Activated CD8-positive, alpha-beta T cell treated with anti-CD3 and anti-CD28 coated beads, Interleukin-2, amount 10 ng/mL, durations not matched to agents 7 days and 5 days (primary cell): ENCODE measurements around the gene DDX49. TPM values are rescaled to one million over a fixed set of nuclear protein-coding genes. Genes with fewer than 3 reads are reported as not detected.

ENCODE experiments used
- ATAC-seq: fragments of 150-1000 bp; cut with Tn5 transposase; one replicate; pipeline ENCODE4 v1.10.0; 2021; ENCODE audit warnings: moderate library complexity
- CTCF ChIA-PET: fragments of 350-600 bp; sonication (Branson Sonifier 250); formaldehyde crosslinking; loops from one replicate; lab custom pipeline; 2021; ENCODE audit warnings: antibody characterized with exemption; lab: Charles Lee
- POLR2A ChIA-PET: fragments of 350-600 bp; sonication (Branson Sonifier 250); formaldehyde crosslinking; loops from one replicate; lab custom pipeline; 2021; ENCODE audit warnings: antibody characterized with exemption; lab: Charles Lee
- DNase-seq: peaks from one replicate; pipeline ENCODE4 v3.0.0-alpha.2; 2020
- H3K27ac Mint-ChIP-seq: one replicate; pipeline ENCODE4 v1.8.0; 2021; ENCODE audit warnings: mild to moderate bottlenecking, mixed read lengths
- H3K27me3 Mint-ChIP-seq: one replicate; pipeline ENCODE4 v1.8.0; 2021; ENCODE audit warnings: low read depth, mixed read lengths
- H3K36me3 Mint-ChIP-seq: one replicate; pipeline ENCODE4 v1.8.0; 2021; ENCODE audit warnings: low read depth, mixed read lengths
- H3K4me1 Mint-ChIP-seq: one replicate; pipeline ENCODE4 v1.8.0; 2021; ENCODE audit warnings: low read depth, mixed read lengths
- H3K4me3 Mint-ChIP-seq: one replicate; pipeline ENCODE4 v1.8.0; 2021; ENCODE audit warnings: mild to moderate bottlenecking, mixed read lengths
- H3K9me3 Mint-ChIP-seq: one replicate; pipeline ENCODE4 v1.8.0; 2022; ENCODE audit warnings: mixed read lengths; ENCODE audit not compliant: insufficient read depth
- total RNA-seq, 2 experiments: library from RNA; stranded (reverse); gene quantifications; one replicate each; pipeline ENCODE4 v1.2.3, GENCODE V29; 2021

The DDX49 gene
- total RNA-seq, 2 experiments from 2014 or later = 56.1 to 57.3 TPM

GRCh38 chr19:18881491-18881890 lies 38.0 kb upstream of the DDX49 start:
- ATAC-seq = no peak
- Mint-ChIP-seq H3K4me3 (no peak overlapping the region), H3K27me3 (no peaks in the 10 kb centered on the region), H3K27ac (no peak overlapping the region), H3K4me1 (no peaks in the 10 kb centered on the region), H3K9me3 (no peaks in the 10 kb centered on the region), H3K36me3 (no peaks in the 10 kb centered on the region)
- ChIA-PET POLR2A (no interaction called here), CTCF (no interaction called here)
- DNase-seq = no peak

GRCh38 chr19:18883526-18884304 lies 35.8 kb upstream of the DDX49 start:
- Mint-ChIP-seq H3K4me3 (no peak overlapping the region), H3K36me3 (no peaks in the 10 kb centered on the region), H3K27ac (no peak overlapping the region), H3K27me3 (no peaks in the 10 kb centered on the region), H3K9me3 (no peaks in the 10 kb centered on the region), H3K4me1 (no peaks in the 10 kb centered on the region)
- POLR2A ChIA-PET = no interaction called here
- ATAC-seq (no peak), DNase-seq (no peak)
- CTCF ChIA-PET = no interaction called here

- Mint-ChIP-seq H3K9me3 (no peaks in the 10 kb centered on the region), H3K4me1 (no peaks in the 10 kb centered on the region), H3K36me3 (no peaks in the 10 kb centered on the region), H3K4me3 (no peak overlapping the region), H3K27me3 (peaks cover 6% of the 10 kb centered on the region), H3K27ac (no peak overlapping the region)
- ATAC-seq = no peak
- CTCF ChIA-PET = no interaction called here
- POLR2A ChIA-PET = no interaction called here
- DNase-seq = no peak
These were observed 32.5 kb upstream of the DDX49 start for GRCh38 chr19:18886972-18887371.

GRCh38 chr19:18889949-18890745 lies 29.4 kb upstream of the DDX49 start:
- Mint-ChIP-seq H3K27me3 (peaks cover 18% of the 10 kb centered on the region), H3K9me3 (no peaks in the 10 kb centered on the region), H3K4me1 (no peaks in the 10 kb centered on the region), H3K27ac (no peak overlapping the region), H3K36me3 (no peaks in the 10 kb centered on the region), H3K4me3 (no peak overlapping the region)
- ChIA-PET POLR2A (interaction anchor here (0.6 kb wide), 1 partner anchor 471 kb away, joined by 3 read pairs; the partner anchor contains the start of gene SSBP4), CTCF (no interaction called here)
- no peak for ATAC-seq
- DNase-seq = no peak

- POLR2A ChIA-PET = no interaction called here
- CTCF ChIA-PET = no interaction called here
These were observed 25.8 kb upstream of the DDX49 start for GRCh38 chr19:18893587-18894253.

GRCh38 chr19:18894254-18895037 lies 25.1 kb upstream of the DDX49 start:
- POLR2A ChIA-PET = no interaction called here
- no peaks in the 10 kb centered on the region for H3K9me3 Mint-ChIP-seq
- H3K4me1 Mint-ChIP-seq = peaks cover 12% of the 10 kb centered on the region
- H3K27me3 Mint-ChIP-seq = peaks cover 33% of the 10 kb centered on the region
- no peak overlapping the region for H3K4me3 Mint-ChIP-seq
- CTCF ChIA-PET = no interaction called here
- H3K27ac Mint-ChIP-seq = no peak overlapping the region
- peaks cover 2% of the 10 kb centered on the region for H3K36me3 Mint-ChIP-seq
- ATAC-seq (no peak), DNase-seq (no peak)

More at GRCh38 chr19:18893587-18894253, 25.8 kb upstream of the DDX49 start:
- Mint-ChIP-seq H3K27me3 (peaks cover 35% of the 10 kb centered on the region), H3K4me3 (no peak overlapping the region), H3K4me1 (peaks cover 12% of the 10 kb centered on the region), H3K9me3 (no peaks in the 10 kb centered on the region), H3K36me3 (peaks cover 2% of the 10 kb centered on the region), H3K27ac (no peak overlapping the region)
- DNase-seq (no peak), ATAC-seq (no peak)

- Mint-ChIP-seq H3K27ac (no peak overlapping the region), H3K9me3 (no peaks in the 10 kb centered on the region), H3K27me3 (peaks cover 29% of the 10 kb centered on the region), H3K36me3 (peaks cover 2% of the 10 kb centered on the region), H3K4me1 (peaks cover 12% of the 10 kb centered on the region), H3K4me3 (no peak overlapping the region)
- DNase-seq (no peak), ATAC-seq (no peak)
- ChIA-PET POLR2A (no interaction called here), CTCF (no interaction called here)
These were observed 24.3 kb upstream of the DDX49 start for GRCh38 chr19:18895038-18895823.

GRCh38 chr19:18895824-18896341 lies 23.6 kb upstream of the DDX49 start, which contains the start of gene CERS1:
Gene CERS1, minus strand, starts transcription at chr19:18896158. Its CDS starts 86 bp downstream, at chr19:18896072.
- DNase-seq (no peak), ATAC-seq (peak; percentile 44)
- Mint-ChIP-seq H3K36me3 (peaks cover 2% of the 10 kb centered on the region), H3K4me1 (peaks cover 12% of the 10 kb centered on the region), H3K9me3 (no peaks in the 10 kb centered on the region), H3K27me3 (peaks cover 29% of the 10 kb centered on the region), H3K4me3 (no peak within 1 kb of the TSS), H3K27ac (no peak within 1 kb of the TSS)
- CTCF ChIA-PET = no interaction called here
- POLR2A ChIA-PET = no interaction called here

GRCh38 chr19:18896421-18896841 lies 23.1 kb upstream of the DDX49 start:
- no peak overlapping the region for H3K27ac Mint-ChIP-seq
- CTCF ChIA-PET = no interaction called here
- peaks cover 29% of the 10 kb centered on the region for H3K27me3 Mint-ChIP-seq
- POLR2A ChIA-PET = interaction anchor here (1.4 kb wide), 1 partner anchor 23 kb away, joined by 3 read pairs; the partner anchor contains the start of genes COPE and DDX49
- ATAC-seq = no peak
- peaks cover 5% of the 10 kb centered on the region for H3K36me3 Mint-ChIP-seq
- no peak for DNase-seq
- H3K4me1 Mint-ChIP-seq = peaks cover 12% of the 10 kb centered on the region
- H3K4me3 Mint-ChIP-seq = no peak overlapping the region
- H3K9me3 Mint-ChIP-seq = no peaks in the 10 kb centered on the region

GRCh38 chr19:18897094-18898029 lies 22.2 kb upstream of the DDX49 start:
- peaks cover 29% of the 10 kb centered on the region for H3K27me3 Mint-ChIP-seq
- DNase-seq (no peak), ATAC-seq (no peak)
- H3K9me3 Mint-ChIP-seq = no peaks in the 10 kb centered on the region
- ChIA-PET CTCF (no interaction called here), POLR2A (interaction anchor here (1.4 kb wide), 1 partner anchor 22 kb away, joined by 3 read pairs; the partner anchor contains the start of genes COPE and DDX49)
- H3K4me3 Mint-ChIP-seq = no peak overlapping the region
- H3K36me3 Mint-ChIP-seq = peaks cover 8% of the 10 kb centered on the region
- H3K4me1 Mint-ChIP-seq = peaks cover 12% of the 10 kb centered on the region
- no peak overlapping the region for H3K27ac Mint-ChIP-seq
